H1 (cell line): Measurements from ENCODE around the gene MPRIP. TPM values are rescaled to one million over a fixed set of nuclear protein-coding genes. Genes with fewer than 3 reads are reported as not detected.

Source experiments
- EGR1 ChIP-seq: IDR thresholded peaks from 2 replicates; pipeline ENCODE4 v1.6.1; 2011; ENCODE audit warnings: low read depth, low read length, borderline replicate concordance
- GABPA ChIP-seq: IDR thresholded peaks from 2 replicates; pipeline ENCODE4 v1.6.1; 2011; ENCODE audit warnings: mild to moderate bottlenecking, low read length, moderate library complexity, borderline replicate concordance; ENCODE audit not compliant: insufficient read depth
- JUND ChIP-seq: IDR thresholded peaks from 2 replicates; pipeline ENCODE4 v1.6.1; 2011; ENCODE audit warnings: mild to moderate bottlenecking, improper control_type of control experiment, low read length
- KDM1A ChIP-seq: fragments of 200-600, 300-600 bp; sonication (generic); IDR thresholded peaks from 2 replicates; pipeline ENCODE4 v1.7.1; 2016; ENCODE audit warnings: mild to moderate bottlenecking, low read length, borderline replicate concordance
- SP4 ChIP-seq: IDR thresholded peaks from 2 replicates; pipeline ENCODE4 v1.6.1; 2012; ENCODE audit warnings: low read length, inconsistent platforms
- TAF7 ChIP-seq: optimal IDR thresholded peaks from 2 replicates; pipeline ENCODE3; 2011; ENCODE audit warnings: low read depth, mild to moderate bottlenecking, inconsistent platforms, low read length, moderate library complexity, borderline replicate concordance
- ZNF274 ChIP-seq: IDR thresholded peaks from 2 replicates; pipeline ENCODE4 v1.7.0; 2012; ENCODE audit warnings: low read length, borderline replicate concordance; ENCODE audit errors: extremely low read depth
- polyA plus RNA-seq, 7 experiments: library from polyadenylated mRNA; depleted of rRNA in 3 of 7; stranded (reverse) in 5 of 7; unstranded in 2 of 7; fragments of >200 nt in 5 of 7; fragments of 200-250 nt in 2 of 7; gene quantifications; 1 replicate in 5 of 7; 2 replicates in 1 of 7; 4 replicates in 1 of 7; pipeline versions ENCODE4 v1.2.1 to v1.2.3, GENCODE V29; 2011 to 2013; ENCODE audit warnings: missing spikeins in 2 of 7, mixed read lengths in 2 of 7
- total RNA-seq: library from RNA; stranded (reverse); fragmentation: NEBNext Ultra II Directional; extraction: Animal tissue kit (Norgen Biotek cat#: 25700); gene quantifications from 2 replicates; pipeline ENCODE4 v1.2.1, GENCODE V29; 2021

The MPRIP gene
- total and polyA plus RNA-seq, 2 of the 8 experiments (the other 6 are each of a cell fraction or from before 2014, with no cell fraction given), result 48.6 to 146 TPM

DNA sequence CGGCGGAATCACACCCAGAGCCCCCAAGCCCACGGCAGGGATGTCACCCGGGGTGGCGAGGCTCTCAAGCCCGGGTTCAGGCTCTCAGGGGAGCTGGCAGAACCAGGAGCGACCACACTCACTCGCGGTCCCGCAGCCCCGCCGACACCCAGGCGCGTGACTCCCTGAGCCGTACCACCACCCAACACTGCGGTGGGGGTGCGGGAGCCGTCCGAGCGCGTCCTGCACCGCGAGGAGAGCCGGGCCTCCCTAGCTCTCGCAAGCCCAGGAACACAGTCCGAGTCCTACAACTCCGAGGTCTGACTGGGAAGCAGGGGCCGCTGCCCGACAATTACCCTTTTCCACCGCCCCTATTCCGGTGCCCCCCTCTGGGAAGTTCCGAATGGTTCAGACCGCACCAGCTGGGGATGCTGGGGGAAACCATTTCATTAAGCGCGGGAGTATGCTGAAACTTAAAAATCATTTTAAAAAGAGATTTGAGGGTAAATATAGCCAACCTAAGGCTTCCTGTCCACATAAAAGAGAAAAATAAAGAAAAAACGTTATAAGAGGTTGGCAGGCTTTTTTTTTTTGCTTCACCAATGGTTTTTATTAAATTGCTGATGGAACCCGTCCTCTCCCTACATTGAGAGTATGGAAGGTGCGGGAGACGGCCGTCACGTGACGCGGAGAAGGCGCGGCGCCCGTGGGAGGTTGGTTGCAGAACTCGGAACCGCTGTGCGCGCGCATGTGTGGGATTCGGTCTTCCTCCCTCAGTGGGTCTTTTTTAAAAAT, 195.0 kb downstream of the MPRIP start, which contains the start of gene FLCN (continued):
- no peak for TF ChIP-seq KDM1A
- TF ChIP-seq ZNF274, result no peak
- TF ChIP-seq GABPA, result no peak
- TF ChIP-seq SP4, result peak; percentile 67; the same call in 1 of the 2 replicates
- no peak for TF ChIP-seq TAF7
- TF ChIP-seq EGR1, result peak; percentile 45
- TF ChIP-seq JUND, result peak; percentile 96
